HepG2 (cell line): Measurements from ENCODE around the gene NOL4L. TPM values are rescaled to one million over a fixed set of nuclear protein-coding genes. Genes with fewer than 3 reads are reported as not detected.
A peak's percentile ranks its signal among the peaks of the same experiment; 100 is the strongest.

Source experiments
- CSRNP2 ChIP-seq: sonication (generic); formaldehyde crosslinking; conservative IDR thresholded peaks from 2 replicates; pipeline ENCODE4 v1.8.0; 2022; ENCODE audit warnings: low read depth, missing genetic modification reagents
- FOXO4 ChIP-seq: sonication (generic); formaldehyde crosslinking; conservative IDR thresholded peaks from 2 replicates; pipeline ENCODE4 v1.8.1; 2023; ENCODE audit warnings: missing genetic modification reagents
- MED8 ChIP-seq: sonication (generic); formaldehyde crosslinking; IDR thresholded peaks from 2 replicates; pipeline ENCODE4 v1.8.1; 2023; ENCODE audit warnings: mild to moderate bottlenecking, missing genetic modification reagents; ENCODE audit not compliant: insufficient replicate concordance
- NFAT5 ChIP-seq: sonication (generic); formaldehyde crosslinking; IDR thresholded peaks from 2 replicates; pipeline ENCODE4 v1.4.0; 2020; ENCODE audit warnings: missing genetic modification reagents
- NFIB ChIP-seq: sonication (generic); formaldehyde crosslinking; IDR thresholded peaks from 2 replicates; pipeline ENCODE4 v1.9.0; 2021; ENCODE audit warnings: missing genetic modification reagents, mild to moderate bottlenecking, borderline replicate concordance
- RFX1 ChIP-seq: fragments of 450-650 bp; IDR thresholded peaks from 2 replicates; pipeline ENCODE4 v1.6.1; 2017
- SALL1 ChIP-seq: sonication (generic); formaldehyde crosslinking; IDR thresholded peaks from 2 replicates; pipeline ENCODE4 v1.8.0; 2022; ENCODE audit warnings: mild to moderate bottlenecking, missing genetic modification reagents
- SMARCC2 ChIP-seq: fragments of 450-650 bp; IDR thresholded peaks from 2 replicates; pipeline ENCODE4 v1.6.1; 2017; ENCODE audit warnings: antibody characterized with exemption, mild to moderate bottlenecking
- THRA ChIP-seq: sonication (generic); formaldehyde crosslinking; IDR thresholded peaks from 2 replicates; pipeline ENCODE4 v1.4.0; 2020; ENCODE audit warnings: missing genetic modification reagents, borderline replicate concordance
- ZNF276 ChIP-seq: sonication (generic); formaldehyde crosslinking; IDR thresholded peaks from 2 replicates; pipeline ENCODE4 v1.4.0; 2020; ENCODE audit warnings: mild to moderate bottlenecking, low read depth, missing genetic modification reagents
- ZNF281 ChIP-seq: sonication (generic); formaldehyde crosslinking; IDR thresholded peaks from 2 replicates; pipeline ENCODE4 v1.4.0; 2020; ENCODE audit warnings: missing genetic modification reagents, borderline replicate concordance
- ZNF619 ChIP-seq: sonication (generic); formaldehyde crosslinking; IDR thresholded peaks from 2 replicates; pipeline ENCODE4 v1.4.0; 2020; ENCODE audit warnings: mild to moderate bottlenecking, missing genetic modification reagents
- ZNF891 ChIP-seq: sonication (generic); formaldehyde crosslinking; IDR thresholded peaks from 2 replicates; pipeline ENCODE4 v1.5.0; 2020; ENCODE audit warnings: mild to moderate bottlenecking, missing genetic modification reagents
- polyA plus RNA-seq, 8 experiments: library from polyadenylated mRNA; depleted of rRNA in 3 of 8; stranded (reverse) in 7 of 8; unstranded in 1 of 8; fragments of >200 nt; fragmentation: Illumina TruSeq in 4 of 8; extraction: Trizol in 4 of 8; gene quantifications; 2 replicates each; pipeline versions ENCODE4 v1.2.1 to v1.2.3, GENCODE V29; 2011 to 2016; ENCODE audit warnings: low read depth in 4 of 8, missing spikeins in 1 of 8, mixed read lengths in 1 of 8; ENCODE audit not compliant: insufficient read depth in 1 of 8
- total RNA-seq, 5 experiments: library from RNA; depleted of rRNA; stranded (reverse); fragments of >200 nt; fragmentation: Illumina TruSeq; extraction: Trizol; gene quantifications; 2 replicates each; pipeline ENCODE4 v1.2.3, GENCODE V29; 2016; ENCODE audit warnings: low read depth in 1 of 5

The NOL4L gene
- total and polyA plus RNA-seq, 2 of the 13 experiments (the other 11 are each of a cell fraction or from before 2014, with no cell fraction given) = 16.6 to 35.4 TPM

GRCh38 chr20:32467506-32468312 lies 117.4 kb downstream of the NOL4L start (continued):
- TF ChIP-seq NFAT5 (no peak), CSRNP2 (CRISPR knock-in tag) (no peak), ZNF281 (no peak), NFIB (CRISPR knock-in tag) (no peak), SALL1 (CRISPR knock-in tag) (no peak), FOXO4 (CRISPR knock-in tag) (no peak), MED8 (no peak), THRA (CRISPR knock-in tag) (no peak), ZNF619 (no peak), SMARCC2 (no peak), ZNF891 (CRISPR knock-in tag) (0 out of 2 replicates have a peak, but pooled peaks have one; percentile 2), ZNF276 (CRISPR knock-in tag) (no peak), RFX1 (no peak)
